ENCODE measurements around the gene IFNA10. TPM values are rescaled to one million over a fixed set of nuclear protein-coding genes. Genes with fewer than 3 reads are reported as not detected.

IFNA10 gene
- total and polyA plus RNA-seq, 10 of the 15 experiments (the other 5 are each of a cell fraction or from before 2014, with no cell fraction given), result not detected

DNA sequence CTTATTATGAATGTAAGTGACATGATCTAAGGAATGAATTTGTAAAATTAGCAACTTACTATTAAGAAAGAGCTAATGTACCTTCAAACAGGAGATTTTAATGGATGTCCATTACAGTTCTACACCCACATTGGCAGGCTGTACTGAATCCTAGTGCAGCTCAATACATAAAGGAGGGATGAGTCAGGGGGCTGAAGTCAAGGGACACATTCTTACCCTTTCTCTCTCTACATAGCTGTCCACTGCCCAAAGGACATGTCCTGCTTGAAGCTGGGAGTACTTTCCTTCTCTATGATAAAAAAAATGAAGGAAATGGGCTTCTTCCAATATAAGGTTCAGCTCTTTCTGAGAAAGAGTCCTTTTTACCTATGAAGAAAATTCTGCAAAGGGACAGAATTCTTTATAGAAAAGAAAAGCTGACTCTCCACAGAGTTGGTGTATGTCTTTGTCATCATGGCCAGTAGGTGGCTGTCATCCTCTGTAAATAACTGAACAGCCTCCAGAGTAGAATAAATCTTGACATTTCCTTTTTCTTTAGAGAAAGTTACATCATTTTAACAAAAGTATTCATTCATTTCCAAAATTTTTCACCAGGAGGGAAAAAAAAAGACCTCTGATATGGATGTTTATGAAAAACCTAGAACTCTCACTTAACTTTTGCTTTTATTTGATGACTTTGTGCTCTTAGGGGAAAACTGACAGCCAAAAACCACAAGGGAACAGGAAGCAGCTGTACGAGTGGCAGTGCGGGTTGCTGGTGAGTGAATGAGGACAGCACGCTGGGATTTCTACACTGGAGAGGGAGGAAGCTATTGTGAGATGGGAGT is 46.0 kb upstream of the IFNA10 start (continued):
- TF ChIP-seq ZBTB4 (CRISPR knock-in tag; IDR thresholded peaks at IDR 0.05), result no peak
- peak; percentile 42; the same call in 1 of the 2 replicates for TF ChIP-seq RUNX3 (IDR thresholded peaks at IDR 0.05; ENCODE audit: low read length)
- TF ChIP-seq SMAD5 (IDR thresholded peaks at IDR 0.05; ENCODE audit: low read depth), result no peak
- peak; percentile 54; the same call in 1 of the 2 replicates for TF ChIP-seq SMC3 (IDR thresholded peaks at IDR 0.05; ENCODE audit: borderline replicate concordance, low read length)
- TF ChIP-seq TAF1 (IDR thresholded peaks at IDR 0.05; ENCODE audit: borderline replicate concordance, low read depth, low read length), result no peak
- no peak for TF ChIP-seq GABPA (IDR thresholded peaks at IDR 0.05; ENCODE audit: low read depth)
- TF ChIP-seq NFYA (IDR thresholded peaks at IDR 0.05; ENCODE audit: borderline replicate concordance, low read depth, low read length), result no peak
- TF ChIP-seq SPI1 (IDR thresholded peaks at IDR 0.05; ENCODE audit: borderline replicate concordance, insufficient read depth, low read depth, low read length), result no peak
- no peak for TF ChIP-seq ZNF207 (IDR thresholded peaks at IDR 0.05; ENCODE audit: borderline replicate concordance)

All from GM12878 (cell line).